Measurements from ENCODE around the gene FNDC5.

FNDC5 gene

DNA sequence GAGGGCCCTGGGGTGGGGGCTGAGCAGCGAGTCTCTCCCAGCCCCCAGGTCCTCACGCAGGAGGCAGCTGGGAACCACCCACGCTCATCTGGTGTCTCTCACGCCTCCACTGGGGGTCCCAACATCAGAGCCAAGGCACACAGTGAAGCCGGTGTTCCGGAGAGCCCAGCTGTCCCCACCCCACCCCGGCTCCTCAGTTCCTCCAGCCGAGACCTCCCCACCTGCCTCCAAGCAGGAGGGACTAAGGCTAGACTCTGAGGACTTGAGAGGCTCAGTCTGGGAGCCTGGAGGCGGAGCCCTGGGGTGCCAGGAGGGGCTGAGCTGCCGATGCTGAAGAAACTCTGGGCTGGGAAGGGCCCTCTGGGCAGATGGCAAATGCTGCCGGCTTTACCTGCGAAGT lies 14.0 kb upstream of the FNDC5 start:
- Mint-ChIP-seq H3K4me3 (no peak overlapping the region), H3K36me3 (ENCODE audit: low read depth) (no peaks in the 10 kb centered on the region), H3K27me3 (ENCODE audit: low read depth) (peaks cover 49% of the 10 kb centered on the region), H3K27ac (no peak overlapping the region), H3K9me3 (no peaks in the 10 kb centered on the region), H3K4me1 (ENCODE audit: low read depth) (peaks cover 2% of the 10 kb centered on the region)
- no peak for DNase-seq (ENCODE audit: low spot score)

DNA sequence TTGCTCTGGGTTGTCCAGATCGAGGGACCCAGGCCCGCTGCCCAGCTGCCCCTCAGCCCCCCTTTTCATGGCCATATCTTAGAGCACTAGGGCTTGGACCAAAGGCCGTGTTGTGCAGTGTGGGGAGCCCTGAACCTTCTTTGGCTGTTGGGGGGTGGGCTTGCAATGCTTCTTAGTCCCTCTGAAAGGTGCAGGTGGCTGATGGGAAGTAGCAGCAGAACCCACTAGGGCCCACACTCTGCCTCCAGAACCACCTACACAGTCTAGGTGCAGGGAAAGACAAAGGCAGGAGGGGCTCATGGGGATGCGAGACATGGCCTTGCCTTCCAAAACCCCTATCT lies 13.3 kb upstream of the FNDC5 start:
- H3K27me3 Mint-ChIP-seq (ENCODE audit: low read depth) = peaks cover 44% of the 10 kb centered on the region

GRCh38 chr1:32883338-32884031 lies 12.8 kb upstream of the FNDC5 start:
- no peak overlapping the region for H3K27ac Mint-ChIP-seq
- H3K9me3 Mint-ChIP-seq = no peaks in the 10 kb centered on the region
- no peaks in the 10 kb centered on the region for H3K36me3 Mint-ChIP-seq (ENCODE audit: low read depth)
- peaks cover 2% of the 10 kb centered on the region for H3K4me1 Mint-ChIP-seq (ENCODE audit: low read depth)
- peaks cover 42% of the 10 kb centered on the region for H3K27me3 Mint-ChIP-seq (ENCODE audit: low read depth)
- H3K4me3 Mint-ChIP-seq = no peak overlapping the region
- DNase-seq (ENCODE audit: low spot score) = no peak

More for the DNA sequence above, 13.3 kb upstream of the FNDC5 start:
- Mint-ChIP-seq H3K9me3 (no peaks in the 10 kb centered on the region), H3K4me1 (ENCODE audit: low read depth) (peaks cover 2% of the 10 kb centered on the region), H3K27ac (no peak overlapping the region), H3K4me3 (no peak overlapping the region), H3K36me3 (ENCODE audit: low read depth) (no peaks in the 10 kb centered on the region)
- DNase-seq (ENCODE audit: low spot score) = no peak

GRCh38 chr1:32881871-32882850 lies 11.4 kb upstream of the FNDC5 start:
- Mint-ChIP-seq H3K27me3 (ENCODE audit: low read depth) (peaks cover 35% of the 10 kb centered on the region), H3K9me3 (no peaks in the 10 kb centered on the region), H3K27ac (no peak overlapping the region), H3K4me1 (ENCODE audit: low read depth) (peaks cover 2% of the 10 kb centered on the region), H3K36me3 (ENCODE audit: low read depth) (no peaks in the 10 kb centered on the region), H3K4me3 (no peak overlapping the region)
- no peak for DNase-seq (ENCODE audit: low spot score)

DNA sequence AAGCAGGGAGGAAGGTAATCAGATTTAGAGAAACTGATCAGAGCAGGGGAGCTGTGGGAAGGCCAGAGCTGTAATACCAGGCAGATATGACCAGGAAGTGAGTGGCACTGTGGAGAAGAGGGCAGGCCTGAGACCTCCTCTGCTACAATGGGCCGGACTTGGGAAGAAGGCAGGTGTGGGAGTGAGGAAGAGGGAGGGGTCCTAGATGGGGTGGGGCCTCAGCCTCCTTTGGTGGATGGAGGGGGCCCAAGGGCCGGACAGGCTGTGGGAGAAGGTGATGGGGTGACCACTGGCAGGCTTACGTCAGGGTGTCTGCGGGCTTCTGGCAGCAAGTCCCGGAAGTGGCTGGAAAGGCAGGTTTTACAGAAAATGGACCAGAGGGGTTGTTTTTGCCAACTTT lies 10.6 kb upstream of the FNDC5 start:
- Mint-ChIP-seq H3K4me1 (ENCODE audit: low read depth) (peaks cover 2% of the 10 kb centered on the region), H3K27ac (no peak overlapping the region), H3K9me3 (no peaks in the 10 kb centered on the region), H3K36me3 (ENCODE audit: low read depth) (no peaks in the 10 kb centered on the region), H3K4me3 (no peak overlapping the region), H3K27me3 (ENCODE audit: low read depth) (peaks cover 28% of the 10 kb centered on the region)
- DNase-seq (ENCODE audit: low spot score) = no peak

DNA sequence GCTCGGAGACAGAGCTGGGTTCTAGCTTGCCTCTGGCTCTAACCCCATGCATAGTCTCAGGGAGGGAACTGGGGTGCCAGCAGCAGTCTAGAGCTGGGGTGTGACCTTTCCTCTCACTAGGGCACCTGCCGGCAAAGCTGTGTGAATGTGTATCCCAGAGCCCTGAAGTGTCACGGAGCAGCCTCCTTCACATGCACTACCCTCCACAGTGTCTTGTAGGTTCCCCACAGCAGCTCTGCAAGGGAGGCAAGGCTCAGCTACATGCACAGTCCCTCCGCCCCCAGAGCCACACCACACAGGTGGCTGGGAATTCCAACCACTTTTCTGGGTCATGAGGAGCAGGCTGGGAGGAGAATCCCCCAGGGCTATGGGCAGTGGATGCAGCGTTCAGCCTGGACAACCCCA lies 7.9 kb upstream of the FNDC5 start:
- Mint-ChIP-seq H3K27me3 (ENCODE audit: low read depth) (peaks cover 20% of the 10 kb centered on the region), H3K36me3 (ENCODE audit: low read depth) (no peaks in the 10 kb centered on the region), H3K4me3 (no peak overlapping the region), H3K9me3 (no peaks in the 10 kb centered on the region), H3K27ac (no peak overlapping the region), H3K4me1 (ENCODE audit: low read depth) (no peaks in the 10 kb centered on the region)
- no peak for DNase-seq (ENCODE audit: low spot score)

DNA sequence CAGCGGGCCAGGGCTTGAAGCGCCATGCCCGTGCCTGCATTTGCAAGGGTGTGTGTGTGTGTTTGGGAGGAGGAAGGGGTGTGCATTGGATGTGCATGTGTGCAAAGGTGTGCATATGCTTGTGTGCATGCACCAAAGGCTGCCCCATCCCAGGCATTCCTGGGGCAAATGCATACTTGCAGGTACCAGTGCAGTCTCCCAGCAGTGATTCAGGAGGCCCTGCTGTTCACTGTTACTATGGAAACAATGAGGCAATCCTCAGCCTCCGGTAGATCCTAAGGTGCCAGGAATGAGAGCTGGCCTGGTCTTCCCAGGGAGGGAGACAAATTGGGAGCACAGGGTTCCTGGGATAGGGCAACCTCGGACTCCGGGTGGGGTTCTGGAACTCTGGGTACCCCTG lies 7.5 kb upstream of the FNDC5 start:
- Mint-ChIP-seq H3K36me3 (ENCODE audit: low read depth) (no peaks in the 10 kb centered on the region), H3K27me3 (ENCODE audit: low read depth) (peaks cover 17% of the 10 kb centered on the region), H3K4me1 (ENCODE audit: low read depth) (no peaks in the 10 kb centered on the region), H3K9me3 (no peaks in the 10 kb centered on the region), H3K4me3 (no peak overlapping the region), H3K27ac (no peak overlapping the region)
- DNase-seq (ENCODE audit: low spot score) = no peak

DNA sequence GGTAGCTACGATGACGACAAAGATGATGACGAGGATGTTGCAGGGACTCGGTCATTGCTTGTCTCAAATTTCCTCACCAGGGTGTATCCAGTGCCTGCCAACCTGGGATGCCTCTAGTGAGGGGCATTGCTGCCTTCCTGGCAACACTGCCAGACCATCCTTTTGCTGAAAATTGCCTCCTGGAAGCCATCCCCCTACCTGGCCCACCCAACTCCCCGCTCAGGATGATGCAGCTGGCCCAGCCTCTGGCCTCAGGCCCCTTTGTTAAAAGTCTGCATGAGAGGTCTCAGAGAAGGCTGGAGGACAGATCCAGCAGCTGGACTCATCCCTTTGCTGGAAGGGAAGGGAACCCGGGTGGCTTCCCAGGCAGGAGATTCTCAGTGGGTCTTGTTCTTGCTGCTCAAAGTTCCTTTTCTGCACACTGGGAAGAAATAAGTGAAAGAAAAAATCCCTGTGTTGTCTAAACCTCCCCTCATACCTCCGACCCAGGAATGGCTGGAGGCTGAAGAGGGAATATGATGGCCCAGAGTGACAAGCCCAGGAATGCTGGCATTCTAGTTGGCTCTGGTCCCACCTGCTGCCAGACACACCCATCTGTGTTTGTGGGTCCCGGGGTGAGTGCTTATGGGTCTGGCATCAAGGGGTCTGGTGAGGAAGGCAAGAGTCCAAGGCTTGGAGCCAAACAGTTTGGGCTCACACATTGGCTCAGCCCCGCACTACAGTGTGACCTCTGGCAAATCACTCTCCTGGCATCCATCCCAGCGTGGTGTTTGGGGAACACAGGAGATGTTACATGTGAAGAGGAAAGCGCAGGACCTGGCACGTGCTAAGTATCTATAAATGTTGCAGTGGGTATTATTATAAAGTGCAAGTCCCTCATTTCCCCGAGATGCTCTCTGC lies 6.7 kb upstream of the FNDC5 start:
- Mint-ChIP-seq H3K9me3 (no peaks in the 10 kb centered on the region), H3K27me3 (ENCODE audit: low read depth) (peaks cover 21% of the 10 kb centered on the region), H3K27ac (no peak overlapping the region)

GRCh38 chr1:32876341-32877210 lies 5.9 kb upstream of the FNDC5 start:
- Mint-ChIP-seq H3K9me3 (no peaks in the 10 kb centered on the region), H3K27me3 (ENCODE audit: low read depth) (peaks cover 29% of the 10 kb centered on the region), H3K36me3 (ENCODE audit: low read depth) (no peaks in the 10 kb centered on the region), H3K4me3 (no peak overlapping the region), H3K4me1 (ENCODE audit: low read depth) (peaks cover 3% of the 10 kb centered on the region), H3K27ac (no peak overlapping the region)
- DNase-seq (ENCODE audit: low spot score) = peak; percentile 60

More for the DNA sequence above, 6.7 kb upstream of the FNDC5 start:
- peaks cover 3% of the 10 kb centered on the region for H3K4me1 Mint-ChIP-seq (ENCODE audit: low read depth)
- no peak for DNase-seq (ENCODE audit: low spot score)
- H3K4me3 Mint-ChIP-seq = no peak overlapping the region
- H3K36me3 Mint-ChIP-seq (ENCODE audit: low read depth) = no peaks in the 10 kb centered on the region

- Mint-ChIP-seq H3K27ac (no peak overlapping the region), H3K4me1 (ENCODE audit: low read depth) (peaks cover 10% of the 10 kb centered on the region), H3K36me3 (ENCODE audit: low read depth) (no peaks in the 10 kb centered on the region), H3K4me3 (no peak overlapping the region), H3K27me3 (ENCODE audit: low read depth) (peaks cover 33% of the 10 kb centered on the region), H3K9me3 (no peaks in the 10 kb centered on the region)
- DNase-seq (ENCODE audit: low spot score) = no peak
Observed at GRCh38 chr1:32874860-32875752, 4.4 kb upstream of the FNDC5 start.

- peaks cover 44% of the 10 kb centered on the region for H3K27me3 Mint-ChIP-seq (ENCODE audit: low read depth)
- no peaks in the 10 kb centered on the region for H3K9me3 Mint-ChIP-seq
- H3K4me1 Mint-ChIP-seq (ENCODE audit: low read depth) = peaks cover 12% of the 10 kb centered on the region
- peaks cover 5% of the 10 kb centered on the region for H3K36me3 Mint-ChIP-seq (ENCODE audit: low read depth)
- no peak for DNase-seq (ENCODE audit: low spot score)
- no peak overlapping the region for H3K27ac Mint-ChIP-seq
- no peak overlapping the region for H3K4me3 Mint-ChIP-seq
Observed at GRCh38 chr1:32873484-32873883, 2.8 kb upstream of the FNDC5 start.

- Mint-ChIP-seq H3K9me3 (no peaks in the 10 kb centered on the region), H3K27ac (no peak overlapping the region), H3K36me3 (ENCODE audit: low read depth) (peaks cover 5% of the 10 kb centered on the region), H3K4me1 (ENCODE audit: low read depth) (peaks cover 12% of the 10 kb centered on the region), H3K27me3 (ENCODE audit: low read depth) (peaks cover 44% of the 10 kb centered on the region), H3K4me3 (no peak overlapping the region)
- DNase-seq (ENCODE audit: low spot score) = no peak
Observed at GRCh38 chr1:32872192-32872460, 1.4 kb upstream of the FNDC5 start.

All from T-helper 2 cell treated with Interferon-gamma antibody and Interleukin-4, amounts not matched to agents 5 μg/mL and 100 μg/mL, for 36 hours (primary cell).